CD14-positive monocyte (primary cell): ENCODE data around the gene SLC35E3. TPM values are rescaled to one million over a fixed set of nuclear protein-coding genes. Genes with fewer than 3 reads are reported as not detected.
A peak's percentile ranks its signal among the peaks of the same experiment; 100 is the strongest.

ENCODE experiments used
- DNase-seq, 3 donors: peaks; one replicate each; pipeline ENCODE4 v3.0.0-alpha.2; 2011 to 2022
- H2AFZ ChIP-seq: 2 replicates; pipeline ENCODE4 v1.6.0; 2012; ENCODE audit warnings: mild to moderate bottlenecking, low read depth, low read length, inconsistent platforms; ENCODE audit not compliant: insufficient read depth, poor library complexity, severe bottlenecking
- H3K27ac ChIP-seq, 2 donors: 1 replicate in 1 of 2; 2 replicates in 1 of 2; pipeline ENCODE4 v1.5.1; 2012 to 2013; ENCODE audit warnings: low read length in 2 of 2, control low read depth in 1 of 2, inconsistent platforms in 1 of 2, low read depth in 1 of 2, mild to moderate bottlenecking in 1 of 2
- H3K27me3 ChIP-seq, 2 donors: one replicate each; pipeline versions ENCODE4 v1.6.0 to v1.6.1; 2011 to 2013; ENCODE audit warnings: low read length in 2 of 2; ENCODE audit not compliant: control insufficient read depth in 2 of 2, insufficient read depth in 2 of 2
- H3K36me3 ChIP-seq, 2 donors: replicated peaks in 1 of 2; 1 replicate in 1 of 2; 2 replicates in 1 of 2; pipeline versions ENCODE4 v1.5.1 to v1.6.1; 2012 to 2013; ENCODE audit warnings: low read length in 2 of 2, control low read depth in 1 of 2, inconsistent platforms in 1 of 2, mild to moderate bottlenecking in 1 of 2; ENCODE audit not compliant: insufficient read depth in 2 of 2, control insufficient read depth in 1 of 2
- H3K4me1 ChIP-seq, 2 donors: 1 replicate in 1 of 2; 2 replicates in 1 of 2; pipeline versions ENCODE4 v1.5.1 to v1.6.1; 2012 to 2013; ENCODE audit warnings: low read length in 2 of 2, control low read depth in 1 of 2, inconsistent platforms in 1 of 2, mild to moderate bottlenecking in 1 of 2, moderate library complexity in 1 of 2; ENCODE audit not compliant: insufficient read depth in 2 of 2, control insufficient read depth in 1 of 2
- H3K4me2 ChIP-seq: replicated peaks from 2 replicates; pipeline ENCODE3; 2012; ENCODE audit warnings: low read length, moderate library complexity, mild to moderate bottlenecking; ENCODE audit not compliant: poor library complexity, severe bottlenecking; ENCODE audit errors: extremely low read depth
- H3K4me3 ChIP-seq, 3 experiments: fragments of 200-600 bp in 1 of 3; sonication (generic) in 1 of 3; replicated peaks in 1 of 3; 1 replicate in 2 of 3; 2 replicates in 1 of 3; pipeline ENCODE4 v1.5.1; 2011 to 2013; ENCODE audit warnings: low read length in 3 of 3, mild to moderate bottlenecking in 3 of 3, control low read depth in 2 of 3, low read depth in 2 of 3, inconsistent platforms in 1 of 3, moderate library complexity in 1 of 3
- H3K79me2 ChIP-seq: 2 replicates; pipeline ENCODE4 v1.6.0; 2012; ENCODE audit warnings: mild to moderate bottlenecking, control low read depth, inconsistent platforms, low read length, moderate library complexity; ENCODE audit not compliant: insufficient read depth
- H3K9ac ChIP-seq: 2 replicates; pipeline ENCODE4 v1.6.0; 2017; ENCODE audit warnings: low read length, mild to moderate bottlenecking; ENCODE audit not compliant: insufficient read depth, poor library complexity, severe bottlenecking
- H3K9me3 ChIP-seq, 2 donors: replicated peaks in 1 of 2; 1 replicate in 1 of 2; 2 replicates in 1 of 2; pipeline versions ENCODE4 v1.5.1 to v1.6.1; 2012 to 2013; ENCODE audit warnings: low read length in 2 of 2, control low read depth in 1 of 2; ENCODE audit not compliant: control insufficient read depth in 1 of 2, insufficient read depth in 1 of 2
- H4K20me1 ChIP-seq: 2 replicates; pipeline ENCODE4 v1.6.0; 2012; ENCODE audit warnings: mild to moderate bottlenecking, low read length, control low read depth, moderate library complexity; ENCODE audit not compliant: insufficient read depth
- H3K27ac Mint-ChIP-seq, 7 donors: one replicate each; pipeline ENCODE4 v1.8.0; 2020; ENCODE audit warnings: mild to moderate bottlenecking in 7 of 7, mixed read lengths in 7 of 7, moderate library complexity in 6 of 7, inconsistent platforms in 2 of 7
- H3K27me3 Mint-ChIP-seq, 3 donors: one replicate each; pipeline ENCODE4 v1.8.0; 2021 to 2022; ENCODE audit warnings: low read depth in 3 of 3, mild to moderate bottlenecking in 3 of 3, mixed read lengths in 3 of 3, moderate library complexity in 3 of 3, inconsistent platforms in 1 of 3
- H3K36me3 Mint-ChIP-seq, 2 donors: one replicate each; pipeline ENCODE4 v1.8.0; 2020; ENCODE audit warnings: mixed read lengths in 2 of 2, inconsistent platforms in 1 of 2, mild to moderate bottlenecking in 1 of 2
- H3K4me1 Mint-ChIP-seq: one replicate; pipeline ENCODE4 v1.8.0; 2020; ENCODE audit warnings: mild to moderate bottlenecking, mixed read lengths
- H3K4me3 Mint-ChIP-seq, 2 donors: one replicate each; pipeline ENCODE4 v1.8.0; 2020; ENCODE audit warnings: mild to moderate bottlenecking in 2 of 2, mixed read lengths in 2 of 2, moderate library complexity in 1 of 2
- H3K9me3 Mint-ChIP-seq, 7 donors: one replicate each; pipeline ENCODE4 v1.8.0; 2020 to 2022; ENCODE audit warnings: mixed read lengths in 7 of 7, mild to moderate bottlenecking in 6 of 7, moderate library complexity in 6 of 7, inconsistent platforms in 2 of 7
- WGBS: methylation state at CpG from one replicate; pipeline ENCODE4 v1.1.5; 2013; ENCODE audit warnings: missing lambda C conversion rate; ENCODE audit not compliant: insufficient coverage; 5-methylcytosine and 5-hydroxymethylcytosine counted together
- intact Hi-C, 2 donors: fragments of 100-400 bp; cut with micrococcal nuclease; formaldehyde crosslinking; loops; one replicate each; pipeline versions ENCODE4 v1.15.0 to v1.15.1; 2023
- polyA plus RNA-seq, 3 donors: library from polyadenylated mRNA; depleted of rRNA in 1 of 3; unstranded in 2 of 3; stranded (reverse) in 1 of 3; fragments of 300-500 nt in 2 of 3; fragments of >200 nt in 1 of 3; fragmentation: Illumina TruSeq in 2 of 3; gene quantifications; 1 replicate in 2 of 3; 2 replicates in 1 of 3; pipeline ENCODE4 v1.2.3, GENCODE V29; 2012 to 2021
- TF ChIP-seq, protein P1 (sequence below): fragments of 200-600 bp; IDR thresholded peaks from one replicate; pipeline ENCODE4 v1.8.0; 2022; ENCODE audit warnings: antibody characterized with exemption, mild to moderate bottlenecking

The SLC35E3 gene
- polyA plus RNA-seq, 3 donors = 4.3 to 12.4 (median 10.9) TPM

DNA sequence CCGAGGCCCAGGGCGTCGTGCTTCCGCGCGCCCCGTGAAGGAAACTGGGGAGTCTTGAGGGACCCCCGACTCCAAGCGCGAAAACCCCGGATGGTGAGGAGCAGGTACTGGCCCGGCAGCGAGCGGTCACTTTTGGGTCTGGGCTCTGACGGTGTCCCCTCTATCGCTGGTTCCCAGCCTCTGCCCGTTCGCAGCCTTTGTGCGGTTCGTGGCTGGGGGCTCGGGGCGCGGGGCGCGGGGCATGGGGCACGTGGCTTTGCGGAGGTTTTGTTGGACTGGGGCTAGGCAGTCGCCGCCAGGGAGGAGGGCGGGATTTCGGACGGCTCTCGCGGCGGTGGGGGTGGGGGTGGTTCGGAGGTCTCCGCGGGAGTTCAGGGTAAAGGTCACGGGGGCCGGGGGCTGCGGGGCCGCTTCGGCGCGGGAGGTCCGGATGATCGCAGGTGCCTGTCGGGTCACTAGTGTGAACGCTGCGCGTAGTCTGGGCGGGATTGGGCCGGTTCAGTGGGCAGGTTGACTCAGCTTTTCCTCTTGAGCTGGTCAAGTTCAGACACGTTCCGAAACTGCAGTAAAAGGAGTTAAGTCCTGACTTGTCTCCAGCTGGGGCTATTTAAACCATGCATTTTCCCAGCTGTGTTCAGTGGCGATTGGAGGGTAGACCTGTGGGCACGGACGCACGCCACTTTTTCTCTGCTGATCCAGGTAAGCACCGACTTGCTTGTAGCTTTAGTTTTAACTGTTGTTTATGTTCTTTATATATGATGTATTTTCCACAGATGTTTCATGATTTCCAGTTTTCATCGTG lies 62.6 kb downstream of the SLC35E3 start:
- Mint-ChIP-seq H3K9me3 (peaks cover 0 to 6% (median 0%) of the 10 kb centered on the region in 7 donors), H3K4me3 (peak overlapping the region; percentile 95 to 96), H3K36me3 (peaks cover 24 to 40% of the 10 kb centered on the region in 2 donors), H3K27ac (peak overlapping the region; percentile 95 to 98 (median 97)), H3K27me3 (peaks cover 0 to 4% (median 0%) of the 10 kb centered on the region in 3 donors), H3K4me1 (peaks cover 29% of the 10 kb centered on the region)
- Histone ChIP-seq H4K20me1 (peaks cover 40% of the 10 kb centered on the region), H3K27me3 (no peaks in the 10 kb centered on the region), H3K9me3 (no peaks in the 10 kb centered on the region), H3K4me2 (peak overlapping the region; percentile 69), H3K79me2 (peaks cover 57% of the 10 kb centered on the region), H3K4me1 (peaks cover 14 to 22% of the 10 kb centered on the region in 2 donors), H3K9ac (peak overlapping the region; percentile 98), H3K27ac (peak overlapping the region; percentile 98), H3K4me3 (peak overlapping the region; percentile 87 to 98 (median 97)), H2AFZ (peak overlapping the region; percentile 99), H3K36me3 (peaks cover 30 to 31% of the 10 kb centered on the region in 2 donors)
- WGBS = 0% methylated on average over 45 of the region's 61 CpGs
- TF ChIP-seq, protein P1, sequence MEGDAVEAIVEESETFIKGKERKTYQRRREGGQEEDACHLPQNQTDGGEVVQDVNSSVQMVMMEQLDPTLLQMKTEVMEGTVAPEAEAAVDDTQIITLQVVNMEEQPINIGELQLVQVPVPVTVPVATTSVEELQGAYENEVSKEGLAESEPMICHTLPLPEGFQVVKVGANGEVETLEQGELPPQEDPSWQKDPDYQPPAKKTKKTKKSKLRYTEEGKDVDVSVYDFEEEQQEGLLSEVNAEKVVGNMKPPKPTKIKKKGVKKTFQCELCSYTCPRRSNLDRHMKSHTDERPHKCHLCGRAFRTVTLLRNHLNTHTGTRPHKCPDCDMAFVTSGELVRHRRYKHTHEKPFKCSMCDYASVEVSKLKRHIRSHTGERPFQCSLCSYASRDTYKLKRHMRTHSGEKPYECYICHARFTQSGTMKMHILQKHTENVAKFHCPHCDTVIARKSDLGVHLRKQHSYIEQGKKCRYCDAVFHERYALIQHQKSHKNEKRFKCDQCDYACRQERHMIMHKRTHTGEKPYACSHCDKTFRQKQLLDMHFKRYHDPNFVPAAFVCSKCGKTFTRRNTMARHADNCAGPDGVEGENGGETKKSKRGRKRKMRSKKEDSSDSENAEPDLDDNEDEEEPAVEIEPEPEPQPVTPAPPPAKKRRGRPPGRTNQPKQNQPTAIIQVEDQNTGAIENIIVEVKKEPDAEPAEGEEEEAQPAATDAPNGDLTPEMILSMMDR = peak; percentile 41
- intact Hi-C loops = loop anchor here in 1 of 2 donors (1.0 to 2.0 kb wide), 2 partner anchors 21 to 62 kb away; partner anchors contain the start of gene SLC35E3
- peak; percentile 58 to 76 (median 71) for DNase-seq

DNA sequence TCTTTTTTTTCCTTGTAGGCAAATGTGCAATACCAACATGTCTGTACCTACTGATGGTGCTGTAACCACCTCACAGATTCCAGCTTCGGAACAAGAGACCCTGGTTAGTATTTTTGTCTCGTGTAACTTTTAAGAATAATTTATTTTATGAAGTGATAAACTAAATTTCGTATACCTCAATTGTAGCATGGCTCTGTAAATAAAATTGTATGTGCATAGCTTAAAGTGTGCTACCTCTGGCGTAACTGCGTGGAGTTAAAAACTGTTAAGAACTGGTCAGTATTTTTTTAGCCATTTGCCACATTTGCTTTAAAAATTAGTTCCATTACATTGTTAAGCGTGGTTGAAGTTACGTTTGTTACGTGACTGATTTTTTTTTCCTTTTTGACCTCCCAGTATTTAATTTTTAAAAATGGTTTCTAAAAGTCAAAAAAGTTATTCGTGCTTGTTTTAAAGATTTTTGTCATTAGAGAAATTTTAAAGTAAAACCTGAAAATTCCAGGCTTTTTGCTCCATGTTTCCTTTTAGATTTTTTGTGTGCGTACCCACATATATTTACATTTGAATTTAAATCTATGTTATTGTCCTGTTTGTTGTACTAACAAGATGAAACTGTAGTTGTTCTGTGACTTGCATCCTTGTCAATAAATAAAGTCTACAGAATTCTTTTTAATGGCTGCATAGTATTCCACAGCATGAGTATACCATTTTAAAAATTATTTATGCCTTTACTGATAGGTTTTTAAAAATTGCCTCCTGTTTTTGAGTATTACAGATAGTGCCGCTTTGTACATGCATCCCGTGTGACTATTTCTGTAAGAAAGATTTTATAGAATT lies 63.4 kb downstream of the SLC35E3 start:
- H3K9ac ChIP-seq = peak overlapping the region; percentile 98
- 100% methylated on average over 1 of the region's 12 CpGs for WGBS

More for the DNA sequence above, 63.4 kb downstream of the SLC35E3 start:
- peak overlapping the region; percentile 99 for H2AFZ ChIP-seq
- Mint-ChIP-seq H3K4me1 (peaks cover 31% of the 10 kb centered on the region), H3K27ac (peak overlapping the region; percentile 95 to 98 (median 97)), H3K9me3 (peaks cover 0 to 6% (median 0%) of the 10 kb centered on the region in 7 donors), H3K36me3 (peaks cover 30 to 45% of the 10 kb centered on the region in 2 donors), H3K27me3 (peaks cover 0 to 4% (median 0%) of the 10 kb centered on the region in 3 donors), H3K4me3 (peak overlapping the region; percentile 95 to 96)
- H3K9me3 ChIP-seq = no peaks in the 10 kb centered on the region
- H3K27ac ChIP-seq = peak overlapping the region; percentile 98
- peaks cover 46% of the 10 kb centered on the region for H4K20me1 ChIP-seq
- intact Hi-C loops = loop anchor here in 1 of 2 donors (2.0 kb wide), 1 partner anchor 63 kb away; the partner anchor contains the start of gene SLC35E3
- peak overlapping the region; percentile 87 to 98 (median 97) for H3K4me3 ChIP-seq
- H3K36me3 ChIP-seq = peaks cover 38 to 39% of the 10 kb centered on the region in 2 donors
- peaks cover 63% of the 10 kb centered on the region for H3K79me2 ChIP-seq
- H3K4me2 ChIP-seq = peak overlapping the region; percentile 69
- H3K27me3 ChIP-seq = no peaks in the 10 kb centered on the region
- H3K4me1 ChIP-seq = peaks cover 14 to 22% of the 10 kb centered on the region in 2 donors
- TF ChIP-seq, protein P1 = no peak
- no peak for DNase-seq
